Left lung (tissue), 10 donors: ENCODE data around the gene CD3G. TPM values are rescaled to one million over a fixed set of nuclear protein-coding genes. Genes with fewer than 3 reads are reported as not detected.
A peak's percentile ranks its signal among the peaks of the same experiment; 100 is the strongest.

Source experiments
- ATAC-seq: fragments of 200-7000 bp; cut with Tn5 transposase; one replicate; pipeline ENCODE4 v1.9.1; 2020; ENCODE audit warnings: moderate library complexity
- DNase-seq, 4 donors: peaks; one replicate each; pipeline ENCODE4 v3.0.0-alpha.2; 2013 to 2020
- H3K27ac ChIP-seq, 2 donors: fragments of 200-600 bp; sonication (generic) in 1 of 2; one replicate each; pipeline versions ENCODE4 v1.5.0 to v1.8.0; 2020 to 2021
- H3K27me3 ChIP-seq, 2 donors: fragments of 200-600 bp; sonication (generic) in 1 of 2; one replicate each; pipeline versions ENCODE4 v1.5.0 to v1.8.0; 2020 to 2021
- H3K36me3 ChIP-seq, 2 donors: fragments of 200-600 bp; sonication (generic) in 1 of 2; one replicate each; pipeline versions ENCODE4 v1.5.0 to v1.8.0; 2020 to 2021
- H3K4me1 ChIP-seq, 2 donors: fragments of 200-600 bp; one replicate each; pipeline ENCODE4 v1.8.0; 2021
- H3K4me3 ChIP-seq, 2 donors: fragments of 200-600 bp; sonication (generic) in 1 of 2; one replicate each; pipeline versions ENCODE4 v1.5.0 to v1.8.0; 2020 to 2021; ENCODE audit warnings: mild to moderate bottlenecking in 1 of 2
- H3K9me3 ChIP-seq, 2 donors: fragments of 200-600 bp; sonication (generic) in 1 of 2; one replicate each; pipeline versions ENCODE4 v1.5.0 to v1.8.0; 2020 to 2021
- intact Hi-C, 2 donors: fragments of 100-400 bp; cut with DNase I; formaldehyde crosslinking; loops; one replicate each; pipeline versions ENCODE4 v1.11.2 to v1.14.2; 2022
- polyA plus RNA-seq, 6 donors: library from polyadenylated mRNA; unstranded; fragments of 120-200 nt; gene quantifications; one replicate each; pipeline ENCODE4 v1.2.1, GENCODE V29; 2013; ENCODE audit not compliant: insufficient read length in 6 of 6
- total RNA-seq, 2 donors: library from RNA; stranded (reverse); fragmentation: NEBNext Ultra II Directional; extraction: Animal tissue kit (Norgen Biotek cat#: 25700); gene quantifications; one replicate each; pipeline ENCODE4 v1.2.1, GENCODE V29; 2021
- TF ChIP-seq, protein P1 (sequence below), 2 donors: fragments of 200-600 bp; sonication (generic) in 1 of 2; IDR thresholded peaks; one replicate each; pipeline versions ENCODE4 v1.5.0 to v1.8.0; 2021; ENCODE audit warnings: antibody characterized with exemption in 2 of 2
- donor health status: DM: no; HTN: yes; CAD: no.
- donor health status: DM: no; HTN: no; CAD: no.

The CD3G gene
- total and polyA plus RNA-seq, 8 donors = 0.43 to 3.8 (median 0.99) TPM

DNA sequence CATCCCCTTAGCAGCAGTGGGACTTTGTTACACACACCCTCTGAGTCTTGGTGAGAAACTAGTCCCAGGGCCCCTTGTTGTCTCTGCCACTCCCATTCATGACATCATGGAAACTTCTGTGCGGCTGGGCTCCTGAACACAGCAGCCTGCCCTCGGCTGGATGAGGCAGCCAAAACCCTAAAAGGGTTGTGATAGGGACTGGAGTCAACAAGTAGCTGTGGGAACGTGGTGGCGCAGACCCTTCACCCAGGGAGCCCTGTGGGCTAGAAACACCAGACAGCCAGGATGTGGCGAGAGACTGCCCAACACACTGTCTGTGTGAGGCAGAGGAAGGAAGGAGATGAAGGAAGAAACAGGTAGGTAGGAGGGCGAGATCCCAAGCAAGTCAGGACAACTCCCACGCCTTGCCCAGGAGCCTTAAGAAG, 5.5 kb upstream of the CD3G start:
- Histone ChIP-seq H3K27me3 (no peaks in the 10 kb centered on the region), H3K36me3 (no peaks in the 10 kb centered on the region), H3K4me3 (no peak overlapping the region), H3K9me3 (no peaks in the 10 kb centered on the region), H3K27ac (no peak overlapping the region), H3K4me1 (no peaks in the 10 kb centered on the region)
- TF ChIP-seq, protein P1, sequence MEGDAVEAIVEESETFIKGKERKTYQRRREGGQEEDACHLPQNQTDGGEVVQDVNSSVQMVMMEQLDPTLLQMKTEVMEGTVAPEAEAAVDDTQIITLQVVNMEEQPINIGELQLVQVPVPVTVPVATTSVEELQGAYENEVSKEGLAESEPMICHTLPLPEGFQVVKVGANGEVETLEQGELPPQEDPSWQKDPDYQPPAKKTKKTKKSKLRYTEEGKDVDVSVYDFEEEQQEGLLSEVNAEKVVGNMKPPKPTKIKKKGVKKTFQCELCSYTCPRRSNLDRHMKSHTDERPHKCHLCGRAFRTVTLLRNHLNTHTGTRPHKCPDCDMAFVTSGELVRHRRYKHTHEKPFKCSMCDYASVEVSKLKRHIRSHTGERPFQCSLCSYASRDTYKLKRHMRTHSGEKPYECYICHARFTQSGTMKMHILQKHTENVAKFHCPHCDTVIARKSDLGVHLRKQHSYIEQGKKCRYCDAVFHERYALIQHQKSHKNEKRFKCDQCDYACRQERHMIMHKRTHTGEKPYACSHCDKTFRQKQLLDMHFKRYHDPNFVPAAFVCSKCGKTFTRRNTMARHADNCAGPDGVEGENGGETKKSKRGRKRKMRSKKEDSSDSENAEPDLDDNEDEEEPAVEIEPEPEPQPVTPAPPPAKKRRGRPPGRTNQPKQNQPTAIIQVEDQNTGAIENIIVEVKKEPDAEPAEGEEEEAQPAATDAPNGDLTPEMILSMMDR (IDR thresholded peaks at IDR 0.05) = no peak
- intact Hi-C loops = no loop called here
- DNase-seq (peak in 1 of 4 donors; percentile 20), ATAC-seq (peak; percentile 26)

DNA sequence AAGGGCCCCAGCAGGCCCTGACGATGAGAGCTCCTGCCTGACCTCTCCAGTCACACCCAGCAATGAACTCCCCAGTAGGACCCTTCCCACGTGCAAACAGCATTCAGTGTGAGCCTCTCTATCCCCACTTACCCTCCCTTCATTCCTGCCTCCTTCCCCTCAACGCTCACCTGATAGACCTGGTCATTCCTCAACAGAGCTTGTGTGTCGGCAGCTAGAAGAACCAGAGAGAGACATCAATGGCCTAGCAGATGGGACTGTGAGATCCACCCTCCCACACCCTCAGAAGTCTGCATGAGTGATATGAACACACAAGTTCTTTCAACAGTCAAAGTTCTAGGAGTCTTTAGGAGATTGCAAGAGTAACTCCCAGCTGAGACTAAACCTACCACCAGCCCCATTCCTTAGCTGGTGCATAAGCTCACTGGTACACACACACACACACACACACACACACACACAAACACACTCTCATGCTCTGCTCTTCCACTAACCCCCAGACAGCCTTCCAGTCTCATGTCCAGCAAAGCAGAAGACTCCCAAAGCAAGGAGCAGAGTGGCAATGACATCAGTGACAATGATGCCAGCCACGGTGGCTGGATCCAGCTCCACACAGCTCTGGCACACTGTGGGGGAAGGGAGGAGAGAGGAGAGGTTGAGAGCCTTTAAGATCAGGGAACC, 4.7 kb upstream of the CD3G start:
- Histone ChIP-seq H3K9me3 (no peaks in the 10 kb centered on the region), H3K4me1 (no peaks in the 10 kb centered on the region), H3K36me3 (no peaks in the 10 kb centered on the region), H3K27ac (no peak overlapping the region), H3K4me3 (peak overlapping the region in 1 of 2 donors; percentile 22), H3K27me3 (no peaks in the 10 kb centered on the region)
- intact Hi-C loops = no loop called here
- ATAC-seq (no peak), DNase-seq (no peak)
- TF ChIP-seq, protein P1 (IDR thresholded peaks at IDR 0.05) = no peak

DNA sequence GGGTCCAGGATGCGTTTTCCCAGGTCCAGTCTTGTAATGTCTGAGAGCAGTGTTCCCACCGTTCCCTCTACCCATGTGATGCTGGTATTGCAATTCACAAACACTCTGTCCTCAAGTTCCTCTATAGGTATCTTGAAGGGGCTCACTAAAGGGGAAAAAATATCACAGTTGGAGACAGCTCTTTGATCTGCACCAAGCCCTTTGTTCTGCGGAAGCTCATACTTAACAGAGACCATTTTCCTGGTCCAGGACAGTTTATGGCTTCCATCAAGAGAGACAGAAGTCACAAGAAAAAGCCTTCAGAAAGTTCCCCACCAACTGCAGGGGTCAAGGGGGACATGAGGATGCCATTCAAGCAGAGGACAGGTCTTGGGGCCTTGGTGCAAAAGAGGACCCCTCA, 3.7 kb upstream of the CD3G start:
- DNase-seq (no peak), ATAC-seq (no peak)
- no peaks in the 10 kb centered on the region for H3K9me3 ChIP-seq
- no peaks in the 10 kb centered on the region for H3K27me3 ChIP-seq
- no peaks in the 10 kb centered on the region for H3K36me3 ChIP-seq
- H3K4me3 ChIP-seq = peak overlapping the region in 1 of 2 donors; percentile 22
- intact Hi-C loops = loop anchor here in 1 of 2 donors (10.0 kb wide), 1 partner anchor 46 kb away; no protein-coding TSS in a partner anchor
- no peak overlapping the region for H3K27ac ChIP-seq
- H3K4me1 ChIP-seq = no peaks in the 10 kb centered on the region
- TF ChIP-seq, protein P1 (IDR thresholded peaks at IDR 0.05) = no peak

DNA sequence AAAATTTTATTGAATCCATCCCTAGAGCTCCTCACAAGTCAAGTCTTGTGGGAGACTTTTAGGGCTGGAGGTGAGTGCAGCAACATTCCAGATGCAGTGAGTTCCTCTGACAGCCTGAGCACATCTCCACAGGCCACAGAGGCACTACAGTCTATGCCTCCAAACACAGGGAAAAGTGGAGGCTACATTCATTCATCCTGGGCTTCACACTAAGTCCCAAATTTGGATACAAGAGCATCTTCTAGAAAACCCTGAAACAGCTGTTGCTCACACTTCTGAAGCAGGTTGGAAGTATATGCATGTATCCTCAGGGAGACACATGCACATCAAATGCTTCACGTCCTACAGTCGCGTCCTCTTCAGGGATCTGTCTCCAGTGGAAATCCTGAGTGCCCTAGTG, 2.9 kb upstream of the CD3G start:
- TF ChIP-seq, protein P1 (IDR thresholded peaks at IDR 0.05) = no peak
- H3K4me1 ChIP-seq = no peaks in the 10 kb centered on the region
- intact Hi-C loops = loop anchor here in 1 of 2 donors (10.0 kb wide), 1 partner anchor 46 kb away; no protein-coding TSS in a partner anchor
- DNase-seq (no peak), ATAC-seq (no peak)
- no peak overlapping the region for H3K27ac ChIP-seq
- H3K4me3 ChIP-seq = peak overlapping the region in 1 of 2 donors; percentile 22
- no peaks in the 10 kb centered on the region for H3K9me3 ChIP-seq
- H3K27me3 ChIP-seq = no peaks in the 10 kb centered on the region
- H3K36me3 ChIP-seq = no peaks in the 10 kb centered on the region

DNA sequence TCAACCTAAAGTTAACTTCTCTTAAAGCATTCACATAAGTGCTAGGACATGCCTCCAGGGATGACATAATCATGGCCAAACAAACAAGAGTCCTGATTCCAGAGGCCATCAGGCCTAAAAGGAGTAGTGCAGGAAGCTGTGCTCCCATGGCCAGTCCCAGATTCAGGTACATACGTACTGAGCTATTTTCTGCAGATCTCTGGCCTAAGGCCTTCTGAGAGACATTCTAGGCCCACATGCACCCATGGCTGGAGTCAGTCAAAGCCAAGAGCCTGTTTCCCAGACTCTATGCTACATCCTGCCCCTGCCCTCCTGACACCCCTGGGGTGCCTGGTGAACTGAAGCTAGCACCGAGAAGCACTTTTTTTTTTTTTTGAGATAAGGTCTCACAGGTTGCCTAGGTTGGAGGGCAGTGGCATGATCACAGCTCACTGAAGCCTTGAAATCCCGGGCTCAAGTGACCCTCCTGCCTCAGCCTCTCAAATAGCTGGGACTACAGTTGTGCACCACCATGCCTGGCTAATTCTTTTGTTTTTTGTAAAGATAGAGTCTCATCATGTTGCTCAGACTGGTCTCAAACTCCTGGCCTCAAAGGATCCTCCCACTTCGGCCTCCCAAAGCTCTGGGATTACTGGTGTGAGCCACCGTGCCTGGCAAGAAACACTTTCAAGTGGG, 2.2 kb upstream of the CD3G start:
- no peaks in the 10 kb centered on the region for H3K36me3 ChIP-seq
- ATAC-seq = no peak
- intact Hi-C loops = loop anchor here in 1 of 2 donors (10.0 kb wide), 1 partner anchor 47 kb away; no protein-coding TSS in a partner anchor

More for the DNA sequence above, 2.2 kb upstream of the CD3G start:
- H3K4me3 ChIP-seq = peak overlapping the region in 1 of 2 donors; percentile 22
- H3K9me3 ChIP-seq = no peaks in the 10 kb centered on the region
- DNase-seq = no peak
- H3K4me1 ChIP-seq = no peaks in the 10 kb centered on the region
- H3K27me3 ChIP-seq = no peaks in the 10 kb centered on the region
- H3K27ac ChIP-seq = no peak overlapping the region
- TF ChIP-seq, protein P1 (IDR thresholded peaks at IDR 0.05) = no peak
